GM21529 (cell line): ENCODE results near the gene RGS2.

Experiments
- ATAC-seq: cut with Tn5 transposase; IDR thresholded peaks from one replicate; pipeline ENCODE4 v1.9.1; 2021; ENCODE audit not compliant: unreplicated experiment

RGS2 gene

GRCh38 chr1:192826791-192827546 is 18.1 kb downstream of the RGS2 start:
- ATAC-seq = peak; percentile 62

GRCh38 chr1:192830595-192831246 is 21.9 kb downstream of the RGS2 start:
- no peak for ATAC-seq

- no peak for ATAC-seq
These were observed 23.0 kb downstream of the RGS2 start for GRCh38 chr1:192831706-192832355.

- no peak for ATAC-seq
These were observed 23.7 kb downstream of the RGS2 start for GRCh38 chr1:192832492-192832891.

- no peak for ATAC-seq
These were observed 26.3 kb downstream of the RGS2 start for GRCh38 chr1:192835116-192835515.

GRCh38 chr1:192839162-192840066 is 30.6 kb downstream of the RGS2 start:
- ATAC-seq = no peak

GRCh38 chr1:192844360-192844759 is 35.5 kb downstream of the RGS2 start:
- no peak for ATAC-seq

GRCh38 chr1:192846950-192847349 is 38.1 kb downstream of the RGS2 start:
- ATAC-seq = no peak

GRCh38 chr1:192849011-192849410 is 40.2 kb downstream of the RGS2 start:
- ATAC-seq = no peak

- ATAC-seq = no peak
These were observed 40.6 kb downstream of the RGS2 start for GRCh38 chr1:192849442-192849841.

GRCh38 chr1:192852001-192852947 is 43.4 kb downstream of the RGS2 start:
- ATAC-seq = no peak

- ATAC-seq = no peak
These were observed 49.6 kb downstream of the RGS2 start for GRCh38 chr1:192858456-192858855.

GRCh38 chr1:192859808-192860207 is 51.0 kb downstream of the RGS2 start:
- no peak for ATAC-seq

- ATAC-seq = peak; percentile 47
These were observed 51.8 kb downstream of the RGS2 start for GRCh38 chr1:192860478-192861185.

GRCh38 chr1:192861860-192862259 is 53.0 kb downstream of the RGS2 start:
- ATAC-seq = no peak
